GM18507 (cell line): ENCODE data around the gene NBAS.

Source experiments
- DNase-seq: peaks from one replicate; pipeline ENCODE4 v3.0.0; 2011; ENCODE audit warnings: low read depth; ENCODE audit not compliant: insufficient read length; ENCODE audit errors: extremely low spot score
- FAIRE-seq: peaks from 2 replicates; lab custom pipeline; 2011; peaks lifted over from hg19 to GRCh38; lab: Jason Lieb, UNC

The NBAS gene

GRCh38 chr2:15591692-15592463 is 30.7 kb upstream of the NBAS start, which contains the start of gene DDX1:
Gene DDX1, plus strand, starts transcription at chr2:15591868. Its CDS starts 66 bp downstream, at chr2:15591934.
- peak; percentile 76 for FAIRE-seq

GRCh38 chr2:15591373-15591691 is 30.2 kb upstream of the NBAS start:
- no peak for DNase-seq
- no peak for FAIRE-seq

More at GRCh38 chr2:15591692-15592463, 30.7 kb upstream of the NBAS start, which contains the start of gene DDX1:
- DNase-seq = peak; percentile 73

GRCh38 chr2:15588329-15588919 is 27.3 kb upstream of the NBAS start:
- DNase-seq (no peak), FAIRE-seq (peak; percentile 60)

- DNase-seq (no peak), FAIRE-seq (no peak)
These were observed 23.8 kb upstream of the NBAS start for GRCh38 chr2:15584767-15585469.

GRCh38 chr2:15584316-15584715 is 23.2 kb upstream of the NBAS start:
- FAIRE-seq = no peak
- DNase-seq = no peak

- no peak for FAIRE-seq
- DNase-seq = no peak
These were observed 22.7 kb upstream of the NBAS start for GRCh38 chr2:15583826-15584225.

- no peak for FAIRE-seq
- no peak for DNase-seq
These were observed 21.7 kb upstream of the NBAS start for GRCh38 chr2:15582710-15583357.

GRCh38 chr2:15580451-15580850 is 19.3 kb upstream of the NBAS start:
- no peak for FAIRE-seq
- DNase-seq = no peak

GRCh38 chr2:15579641-15580040 is 18.5 kb upstream of the NBAS start:
- FAIRE-seq (no peak), DNase-seq (no peak)

GRCh38 chr2:15577071-15577735 is 16.1 kb upstream of the NBAS start:
- FAIRE-seq (peak; percentile 92), DNase-seq (no peak)

- no peak for FAIRE-seq
These were observed 10.6 kb upstream of the NBAS start for GRCh38 chr2:15571729-15572128.

GRCh38 chr2:15570104-15570503 is 9.0 kb upstream of the NBAS start:
- no peak for FAIRE-seq
- no peak for DNase-seq

More at GRCh38 chr2:15571729-15572128, 10.6 kb upstream of the NBAS start:
- DNase-seq = no peak

GRCh38 chr2:15568874-15569273 is 7.7 kb upstream of the NBAS start:
- no peak for FAIRE-seq
- DNase-seq = no peak

- FAIRE-seq = no peak
These were observed 5.8 kb upstream of the NBAS start for GRCh38 chr2:15566912-15567311.

GRCh38 chr2:15565994-15566671 is 5.0 kb upstream of the NBAS start:
- FAIRE-seq (no peak), DNase-seq (no peak)

More at GRCh38 chr2:15566912-15567311, 5.8 kb upstream of the NBAS start:
- no peak for DNase-seq

GRCh38 chr2:15565392-15565791 is 4.3 kb upstream of the NBAS start:
- DNase-seq (no peak), FAIRE-seq (no peak)

GRCh38 chr2:15563227-15564100 is 2.3 kb upstream of the NBAS start:
- DNase-seq = no peak
- FAIRE-seq = no peak

- DNase-seq (no peak), FAIRE-seq (no peak)
These were observed 1.4 kb upstream of the NBAS start for GRCh38 chr2:15562354-15563031.
